GM12865 (cell line): Measurements from ENCODE around the gene YWHAG.
"Not testable (repeated sequence)": the region's sequence is repeated elsewhere in the genome, so short reads cannot be mapped to it uniquely, and the experiment has no call there.

ENCODE experiments used
- DNase-seq: peaks from one replicate; pipeline ENCODE4 v3.0.0; 2010; ENCODE audit warnings: low read depth
- H3K4me3 ChIP-seq: 2 replicates; pipeline ENCODE4 v1.5.1; 2011; ENCODE audit warnings: mild to moderate bottlenecking, low read depth, low read length, control low read depth
- TF ChIP-seq, protein P1 (sequence below): IDR thresholded peaks from 2 replicates; pipeline ENCODE4 v1.5.1; 2011; ENCODE audit warnings: low read length, control low read depth, low read depth, inconsistent platforms; ENCODE audit not compliant: insufficient read depth; ENCODE audit errors: missing control alignments

YWHAG gene

DNA sequence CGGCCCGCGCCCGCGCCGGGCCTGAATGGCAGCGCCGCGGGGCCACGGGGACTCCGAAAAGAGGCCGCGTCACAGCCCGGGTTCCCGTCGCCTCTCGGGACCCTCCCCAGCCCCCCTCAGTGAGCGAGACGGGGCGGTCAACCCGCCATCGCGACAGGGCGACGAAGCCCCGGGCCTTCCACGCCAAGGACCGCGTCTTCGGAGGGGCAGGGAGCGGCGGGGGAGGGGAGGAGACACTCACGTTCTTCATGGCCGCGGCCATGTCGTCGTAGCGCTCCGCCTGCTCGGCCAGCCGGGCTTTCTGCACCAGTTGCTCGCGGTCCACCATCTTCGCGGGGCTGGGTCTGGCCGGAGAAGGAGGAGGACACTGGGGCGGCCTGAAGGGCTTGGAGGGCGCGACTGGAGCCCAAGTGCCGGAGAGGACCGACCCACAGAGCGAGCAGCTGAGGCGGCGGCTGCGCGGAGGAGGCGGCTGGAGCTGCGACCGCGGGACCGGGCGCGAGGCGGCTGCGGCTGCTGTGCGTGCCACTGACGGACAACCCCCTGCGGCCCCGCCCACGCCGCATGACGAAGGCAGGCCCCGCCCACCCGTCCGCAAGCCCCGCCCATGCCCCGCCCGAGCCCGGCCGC lies at the start of gene YWHAG:
TSS of gene YWHAG (minus strand) at position 511 of the 630 bp plus-strand sequence. CDS start at position 328, 183 bp downstream.
- TF ChIP-seq, protein P1, sequence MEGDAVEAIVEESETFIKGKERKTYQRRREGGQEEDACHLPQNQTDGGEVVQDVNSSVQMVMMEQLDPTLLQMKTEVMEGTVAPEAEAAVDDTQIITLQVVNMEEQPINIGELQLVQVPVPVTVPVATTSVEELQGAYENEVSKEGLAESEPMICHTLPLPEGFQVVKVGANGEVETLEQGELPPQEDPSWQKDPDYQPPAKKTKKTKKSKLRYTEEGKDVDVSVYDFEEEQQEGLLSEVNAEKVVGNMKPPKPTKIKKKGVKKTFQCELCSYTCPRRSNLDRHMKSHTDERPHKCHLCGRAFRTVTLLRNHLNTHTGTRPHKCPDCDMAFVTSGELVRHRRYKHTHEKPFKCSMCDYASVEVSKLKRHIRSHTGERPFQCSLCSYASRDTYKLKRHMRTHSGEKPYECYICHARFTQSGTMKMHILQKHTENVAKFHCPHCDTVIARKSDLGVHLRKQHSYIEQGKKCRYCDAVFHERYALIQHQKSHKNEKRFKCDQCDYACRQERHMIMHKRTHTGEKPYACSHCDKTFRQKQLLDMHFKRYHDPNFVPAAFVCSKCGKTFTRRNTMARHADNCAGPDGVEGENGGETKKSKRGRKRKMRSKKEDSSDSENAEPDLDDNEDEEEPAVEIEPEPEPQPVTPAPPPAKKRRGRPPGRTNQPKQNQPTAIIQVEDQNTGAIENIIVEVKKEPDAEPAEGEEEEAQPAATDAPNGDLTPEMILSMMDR, result no peak
- peak; percentile 96 for DNase-seq
- H3K4me3 ChIP-seq, result peak within 1 kb of the TSS; percentile 77

DNA sequence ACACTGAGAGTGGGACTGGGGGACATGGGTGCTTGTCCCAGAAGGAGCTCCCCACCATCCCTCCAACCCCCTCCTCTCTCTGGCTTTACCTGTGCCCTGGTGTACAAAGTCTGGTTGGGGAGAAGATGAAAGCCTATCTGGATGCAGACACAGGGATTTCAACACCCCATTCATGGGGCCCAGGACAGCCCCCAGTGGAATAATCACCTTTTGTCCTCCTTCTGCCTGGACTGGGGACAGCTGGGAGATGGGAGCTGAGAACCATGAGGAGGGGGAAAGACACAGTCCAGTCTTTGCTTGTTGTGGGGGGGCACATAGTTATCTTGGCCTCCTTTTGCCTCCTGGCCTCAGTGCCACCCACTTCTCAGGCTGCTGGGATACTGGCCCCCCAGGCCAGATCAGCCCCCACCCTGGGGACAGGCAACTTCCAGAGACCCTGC lies 49.4 kb upstream of the YWHAG start:
- DNase-seq, result no peak
- no peak overlapping the region for H3K4me3 ChIP-seq
- TF ChIP-seq, protein P1, result no peak

DNA sequence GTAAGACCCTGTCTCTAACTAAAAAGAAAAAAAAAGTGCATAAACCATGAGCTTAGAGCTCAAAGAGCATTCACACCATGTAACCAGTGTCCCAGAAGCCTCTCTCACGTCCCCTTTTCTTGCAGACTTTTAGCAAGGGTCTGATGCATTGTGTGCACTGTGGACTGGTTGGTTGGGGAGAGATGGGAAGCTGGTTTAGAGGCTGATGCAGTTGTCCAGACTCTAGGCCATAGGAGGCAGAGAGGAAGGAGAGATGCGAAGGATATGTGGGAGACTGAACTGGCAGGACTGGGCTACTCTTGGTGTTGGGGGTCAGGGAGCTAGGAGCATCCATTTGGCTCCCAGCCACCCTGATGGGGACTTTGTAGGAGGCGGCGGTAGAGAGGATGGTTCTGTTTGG lies 48.9 kb upstream of the YWHAG start:
- TF ChIP-seq, protein P1, result no peak
- H3K4me3 ChIP-seq, result no peak overlapping the region
- no peak for DNase-seq

DNA sequence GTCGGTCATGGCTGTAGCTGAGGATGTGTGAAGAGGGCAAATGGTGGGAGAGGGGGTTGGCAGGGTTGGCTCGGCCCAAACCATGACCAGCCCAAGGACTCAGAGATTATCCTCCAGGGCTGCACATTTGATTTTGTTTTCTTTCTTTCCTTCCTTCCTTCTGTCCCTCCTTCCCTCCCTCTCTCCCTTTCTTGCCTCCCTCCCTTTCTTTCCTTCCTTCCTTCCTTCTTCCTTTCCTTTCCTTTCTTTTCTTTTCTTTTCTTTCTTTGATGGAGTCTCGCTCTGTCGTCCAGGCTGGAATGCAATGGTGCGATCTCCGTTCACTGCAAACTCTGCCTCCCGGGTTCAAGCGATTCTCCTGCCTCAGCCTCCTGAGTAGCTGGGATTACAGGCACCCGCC lies 46.9 kb upstream of the YWHAG start:
- TF ChIP-seq, protein P1, result no peak
- H3K4me3 ChIP-seq, result no peak overlapping the region
- no peak for DNase-seq

DNA sequence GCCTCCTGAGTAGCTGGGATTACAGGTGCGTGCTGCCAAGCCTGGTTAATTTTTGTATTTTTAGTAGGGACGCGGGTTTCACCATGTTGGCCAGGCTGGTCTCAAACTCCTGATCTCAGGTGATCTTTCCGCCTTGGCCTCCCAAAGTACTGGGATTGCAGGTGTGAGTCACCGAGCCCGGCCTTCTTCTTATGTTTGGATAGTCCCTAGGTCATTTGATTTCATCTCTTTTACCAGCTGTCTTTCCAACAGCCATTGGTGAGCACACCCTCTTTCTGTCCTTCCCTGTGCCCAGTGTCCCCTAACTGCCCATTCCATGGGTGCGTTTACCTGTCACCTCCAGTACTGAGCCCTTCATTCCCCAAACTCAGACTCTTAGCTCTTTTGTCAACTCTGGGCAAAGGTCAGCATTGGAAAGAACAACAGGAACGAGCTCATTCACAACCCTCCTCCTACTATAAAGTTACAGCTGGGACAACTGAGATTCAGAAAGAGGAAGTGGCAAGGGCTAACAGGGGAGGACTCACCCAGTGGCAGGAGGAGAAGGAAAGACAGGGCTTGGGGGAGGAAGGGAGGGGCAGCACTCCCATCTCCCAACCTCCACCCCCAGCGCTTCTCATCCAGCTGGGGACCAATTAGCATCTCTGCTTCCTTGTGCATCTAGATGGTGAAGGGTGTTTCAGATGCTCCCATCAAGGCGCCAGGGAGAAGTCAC lies 45.1 kb upstream of the YWHAG start:
- no peak overlapping the region for H3K4me3 ChIP-seq
- TF ChIP-seq, protein P1, result no peak
- DNase-seq, result no peak

DNA sequence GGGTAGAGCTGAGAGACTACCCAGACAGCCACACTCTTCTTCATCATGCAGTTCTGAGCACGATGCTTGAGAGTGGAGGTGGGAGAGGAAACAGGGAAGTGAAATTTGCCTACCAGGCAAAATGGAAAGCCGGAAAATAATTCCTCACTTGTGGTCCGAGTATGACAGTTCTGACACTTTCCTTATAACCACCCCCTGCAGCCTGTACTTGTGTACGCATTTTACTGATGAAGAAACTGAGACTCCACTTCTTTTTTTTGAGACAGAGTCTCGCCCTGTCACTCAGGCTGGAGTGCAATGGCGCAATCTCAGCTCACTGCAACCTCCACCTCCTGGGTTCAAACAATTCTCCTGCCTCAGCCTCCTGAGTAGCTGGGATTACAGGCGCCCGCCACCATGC lies 44.3 kb upstream of the YWHAG start:
- DNase-seq, result peak; percentile 46
- not testable (repeated sequence) for H3K4me3 ChIP-seq

DNA sequence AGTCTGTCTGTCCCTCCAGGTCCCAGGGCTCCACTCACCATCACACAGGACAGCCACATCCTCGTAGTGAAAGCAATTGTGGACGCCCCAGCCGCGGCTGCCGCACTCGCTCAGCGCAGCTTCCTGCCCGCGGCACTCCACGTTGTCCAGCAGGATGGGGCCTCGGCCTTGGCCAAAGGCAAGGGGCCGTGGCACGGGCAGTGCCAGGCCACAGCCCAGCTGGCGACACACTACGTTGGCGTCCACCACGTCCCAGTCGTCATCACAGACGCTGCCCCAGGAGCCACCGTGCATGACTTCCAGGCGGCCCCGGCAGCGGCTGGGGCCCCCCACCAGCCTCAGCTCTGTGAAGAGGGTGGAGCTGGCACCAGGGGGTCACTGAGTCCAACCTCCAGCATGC lies 41.5 kb upstream of the YWHAG start:
- H3K4me3 ChIP-seq, result no peak overlapping the region
- DNase-seq, result no peak
- TF ChIP-seq, protein P1, result no peak
